K562 (cell line): ENCODE results near the gene BACE2. TPM values are rescaled to one million over a fixed set of nuclear protein-coding genes. Genes with fewer than 3 reads are reported as not detected.

Experiments
- ATAC-seq: fragments of 200-7000 bp; cut with Tn5 transposase; 3 replicates; pipeline ENCODE4 v1.9.1; 2020; ENCODE audit warnings: moderate library complexity
- BruUV-seq: library from RNA; stranded (reverse); fragments of 400-500 nt; replicated peaks from 2 replicates; lab custom pipeline; 2021; lab: Mats Ljungman, UMichigan
- CTCF ChIA-PET: fragments of 300-600 bp; formaldehyde crosslinking; extraction: SDS; loops from one replicate; lab custom pipeline; 2021; ENCODE audit warnings: low intra/inter-chr PET ratio; lab: Yijun Ruan, JAX
- POLR2A ChIA-PET: fragments of 300-600, 350-650 bp; sonication (Branson Sonifier 250); formaldehyde crosslinking; extraction: SDS; loops from one replicate; lab custom pipeline; 2021; ENCODE audit warnings: antibody characterized with exemption, inconsistent platforms; lab: Yijun Ruan, JAX
- DNase-seq, 4 experiments: peaks; one replicate each; pipeline versions ENCODE4 v3.0.0 to v3.0.0-alpha.2; 2011 to 2018; ENCODE audit warnings: low spot score in 3 of 4, mixed read lengths in 3 of 4; ENCODE audit errors: extremely low read depth in 1 of 4
- FAIRE-seq: peaks from 2 replicates; lab custom pipeline; 2011; peaks lifted over from hg19 to GRCh38; lab: Jason Lieb, UNC
- H2AFZ ChIP-seq: 2 replicates; pipeline ENCODE4 v1.6.0; 2011; ENCODE audit warnings: low read depth, low read length, control low read depth, inconsistent platforms
- H3K27ac ChIP-seq: fragments of 200-600 bp; 3 replicates; pipeline ENCODE4 v1.8.0; 2011; ENCODE audit warnings: low read depth, mild to moderate bottlenecking, control low read depth, inconsistent platforms, low read length, moderate library complexity, mixed read lengths; ENCODE audit errors: extremely low read depth
- H3K27me3 ChIP-seq, 2 experiments: fragments of 300-600 bp in 1 of 2; 2 replicates in 1 of 2; 3 replicates in 1 of 2; pipeline versions ENCODE4 v1.6.0 to v1.8.0; 2011; ENCODE audit warnings: inconsistent platforms in 2 of 2, low read length in 2 of 2, mild to moderate bottlenecking in 1 of 2, mixed read lengths in 1 of 2, moderate library complexity in 1 of 2; ENCODE audit not compliant: control insufficient read depth in 2 of 2, insufficient read depth in 2 of 2
- H3K36me3 ChIP-seq: fragments of 300-600 bp; 3 replicates; pipeline ENCODE4 v1.8.0; 2011; ENCODE audit warnings: mild to moderate bottlenecking, low read length, inconsistent platforms; ENCODE audit not compliant: control insufficient read depth, insufficient read depth
- H3K4me1 ChIP-seq, 2 experiments: fragments of 200-600 bp in 1 of 2; replicated peaks in 1 of 2; 2 replicates in 1 of 2; 3 replicates in 1 of 2; pipeline versions ENCODE4 v1.5.1 to v1.8.0; 2011; ENCODE audit warnings: inconsistent platforms in 2 of 2, low read length in 2 of 2, mild to moderate bottlenecking in 1 of 2, mixed read lengths in 1 of 2, moderate library complexity in 1 of 2; ENCODE audit not compliant: control insufficient read depth in 2 of 2, insufficient read depth in 2 of 2
- H3K4me2 ChIP-seq: 2 replicates; pipeline ENCODE4 v1.6.1; 2011; ENCODE audit warnings: low read length, control low read depth, inconsistent platforms, mixed read lengths; ENCODE audit not compliant: insufficient read depth
- H3K4me3 ChIP-seq: fragments of 200-600 bp; sonication (generic), shearing (Covaris generic); 2 replicates; pipeline ENCODE4 v1.5.1; 2016; ENCODE audit warnings: control low read depth, inconsistent platforms
- H3K79me2 ChIP-seq: fragments of 200-600 bp; 3 replicates; pipeline ENCODE4 v1.8.0; 2011; ENCODE audit warnings: low read length, inconsistent platforms; ENCODE audit not compliant: control insufficient read depth, insufficient read depth
- H3K9ac ChIP-seq, 2 experiments: 2 replicates each; pipeline versions ENCODE4 v1.6.0 to v1.6.1; 2011; ENCODE audit warnings: low read depth in 2 of 2, low read length in 2 of 2, control low read depth in 1 of 2, inconsistent platforms in 1 of 2, mild to moderate bottlenecking in 1 of 2, mixed read lengths in 1 of 2; ENCODE audit not compliant: insufficient read depth in 1 of 2
- H3K9me1 ChIP-seq: one replicate; pipeline ENCODE4 v1.6.0; 2011; ENCODE audit warnings: inconsistent platforms, mild to moderate bottlenecking, low read length, moderate library complexity; ENCODE audit not compliant: control insufficient read depth, insufficient read depth
- H3K9me3 ChIP-seq: replicated peaks from 2 replicates; pipeline ENCODE4 v1.5.1; 2011; ENCODE audit warnings: low read depth, low read length, inconsistent platforms; ENCODE audit not compliant: control insufficient read depth, insufficient read depth
- H4K20me1 ChIP-seq: replicated peaks from 2 replicates; pipeline ENCODE4 v1.6.1; 2011; ENCODE audit warnings: low read length, inconsistent platforms, mixed read lengths; ENCODE audit not compliant: control insufficient read depth, insufficient read depth
- CREM ChIP-seq: IDR thresholded peaks from 2 replicates; pipeline ENCODE4 v1.6.1; 2014; ENCODE audit warnings: antibody characterized with exemption, low read depth
- EP300 ChIP-seq: IDR thresholded peaks from 2 replicates; pipeline ENCODE4 v1.6.1; 2012; ENCODE audit warnings: low read length, improper control_type of control experiment
- HNRNPK ChIP-seq: fragments of 200-400 bp; formaldehyde crosslinking; IDR thresholded peaks from one replicate; pipeline ENCODE4 v1.6.1; 2018; ENCODE audit warnings: mild to moderate bottlenecking, low read depth, low read length; ENCODE audit not compliant: poor library complexity, severe bottlenecking
- MBD2 ChIP-seq: sonication (generic); IDR thresholded peaks from 2 replicates; pipeline ENCODE4 v1.6.1; 2016; ENCODE audit warnings: low read depth, borderline replicate concordance
- MXI1 ChIP-seq: IDR thresholded peaks from 2 replicates; pipeline ENCODE4 v1.6.1; 2011; ENCODE audit warnings: low read depth, mild to moderate bottlenecking, improper control_type of control experiment, low read length
- NFIC ChIP-seq: fragments of 450-650 bp; IDR thresholded peaks from 2 replicates; pipeline ENCODE4 v1.6.1; 2017; ENCODE audit warnings: mild to moderate bottlenecking, inconsistent platforms
- PHF8 ChIP-seq: fragments of 200-600 bp; sonication (generic); IDR thresholded peaks from 2 replicates; pipeline ENCODE4 v1.6.1; 2012; ENCODE audit warnings: mixed run types, mild to moderate bottlenecking, inconsistent platforms, low read length, moderate library complexity, borderline replicate concordance
- PML ChIP-seq: IDR thresholded peaks from 2 replicates; pipeline ENCODE4 v1.6.1; 2012; ENCODE audit warnings: low read length, inconsistent platforms
- RB1 ChIP-seq: fragments of 450-650 bp; IDR thresholded peaks from 2 replicates; pipeline ENCODE4 v1.6.1; 2017; ENCODE audit warnings: low read depth, mild to moderate bottlenecking
- TCF7 ChIP-seq: sonication (generic); IDR thresholded peaks from 2 replicates; pipeline ENCODE4 v1.6.1; 2016; ENCODE audit warnings: antibody characterized with exemption, borderline replicate concordance
- ZC3H11A ChIP-seq: IDR thresholded peaks from 2 replicates; pipeline ENCODE4 v1.6.1; 2012; ENCODE audit warnings: low read depth, low read length, improper control_type of control experiment
- ZNF174 ChIP-seq: fragments of 250-450 bp; sonication (Bioruptor Pico); IDR thresholded peaks from 2 replicates; pipeline ENCODE4 v1.4.0; 2020; ENCODE audit warnings: mild to moderate bottlenecking
- ZNF197 ChIP-seq: fragments of 200-800 bp; sonication (Bioruptor generic); IDR thresholded peaks from 2 replicates; pipeline ENCODE4 v1.6.1; 2016; ENCODE audit warnings: low read depth, missing genetic modification characterization, missing compliant biosample characterization
- WGBS: fragments of 100-300 bp; shearing (Covaris generic); methylation state at CpG from one replicate; pipeline ENCODE4 v1.1.6; 2016; ENCODE audit warnings: low coverage, mixed read lengths; ENCODE audit not compliant: insufficient coverage; ENCODE audit errors: missing lambda C conversion rate; 5-methylcytosine and 5-hydroxymethylcytosine counted together
- in situ Hi-C: fragments of 300-500 bp; cut with MboI; formaldehyde crosslinking; loops from 4 replicates; pipeline ENCODE4 v1.15.0; 2018; ENCODE audit warnings: inconsistent platforms, mixed read lengths
- intact Hi-C: fragments of 100-400 bp; cut with micrococcal nuclease; formaldehyde crosslinking; loops from 2 replicates; pipeline ENCODE4 v1.14.2; 2022
- polyA plus RNA-seq, 8 experiments: library from polyadenylated mRNA; depleted of rRNA in 4 of 8; stranded (reverse) in 5 of 8; unstranded in 3 of 8; fragments of >200 nt; fragmentation: Nextera tagmentation in 2 of 8; fragmentation: Illumina TruSeq in 1 of 8; extraction: Ambion mirVana in 2 of 8; extraction: Trizol in 1 of 8; gene quantifications; 2 replicates each; pipeline versions ENCODE4 v1.2.1 to v1.2.3, GENCODE V29; 2011 to 2014; ENCODE audit warnings: inconsistent platforms in 1 of 8, missing spikeins in 1 of 8
- total RNA-seq, 7 experiments: library from RNA; depleted of rRNA in 6 of 7; stranded (reverse); fragments of >200 nt in 6 of 7; fragmentation: Illumina TruSeq in 2 of 7; extraction: Trizol in 2 of 7; gene quantifications; 2 replicates each; pipeline versions ENCODE4 v1.2.1 to v1.2.3, GENCODE V29; 2011 to 2021; ENCODE audit warnings: low replicate concordance in 1 of 7
- TF ChIP-seq, protein P1 (sequence below): sonication (generic); formaldehyde crosslinking; IDR thresholded peaks from 2 replicates; pipeline ENCODE4 v1.8.1; 2023; ENCODE audit warnings: mild to moderate bottlenecking, missing genetic modification reagents

The BACE2 gene
- total and polyA plus RNA-seq, 9 of the 15 experiments (the other 6 are each of a cell fraction or from before 2014, with no cell fraction given) = 0.05 to 0.24 (median 0.15) TPM; not detected in 2

DNA sequence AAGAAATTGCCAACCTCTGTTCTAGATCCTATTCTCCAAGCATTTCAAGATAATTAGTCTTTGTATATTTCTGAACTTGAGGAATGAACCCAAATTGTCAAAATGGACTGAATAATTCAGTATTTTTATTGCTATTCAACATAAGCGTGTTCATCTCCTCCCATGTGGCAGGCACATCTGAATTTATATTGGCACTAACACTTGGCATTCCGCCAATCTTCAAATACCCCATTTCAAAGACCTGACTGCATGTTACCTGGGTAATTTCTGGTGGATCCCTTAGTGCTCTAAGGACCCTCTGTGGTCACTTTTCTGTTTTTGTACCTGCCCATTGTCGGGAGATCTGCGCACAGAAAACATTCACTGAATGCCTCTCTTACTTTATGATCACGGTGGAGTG, 66.6 kb downstream of the BACE2 start:
- no peak for ATAC-seq
- under 1% methylated on average over 5 of the region's 5 CpGs for WGBS
- Histone ChIP-seq H3K9me1 (no peaks in the 10 kb centered on the region), H3K36me3 (no peaks in the 10 kb centered on the region), H3K27ac (no peak overlapping the region), H3K4me2 (no peak overlapping the region), H2AFZ (no peak overlapping the region), H3K79me2 (no peaks in the 10 kb centered on the region), H3K27me3 (peaks cover 0 to 9% of the 10 kb centered on the region in 2 experiments; a peak in 2 of 5 replicates), H3K4me1 (no peaks in the 10 kb centered on the region), H4K20me1 (no peaks in the 10 kb centered on the region), H3K4me3 (no peak overlapping the region), H3K9ac (no peak overlapping the region), H3K9me3 (no peaks in the 10 kb centered on the region)
- intact Hi-C loops (no loop called here), in situ Hi-C loops (no loop called here)
- TF ChIP-seq NFIC = peak; percentile 54; the same call in 1 of the 2 replicates
- TF ChIP-seq, protein P1, sequence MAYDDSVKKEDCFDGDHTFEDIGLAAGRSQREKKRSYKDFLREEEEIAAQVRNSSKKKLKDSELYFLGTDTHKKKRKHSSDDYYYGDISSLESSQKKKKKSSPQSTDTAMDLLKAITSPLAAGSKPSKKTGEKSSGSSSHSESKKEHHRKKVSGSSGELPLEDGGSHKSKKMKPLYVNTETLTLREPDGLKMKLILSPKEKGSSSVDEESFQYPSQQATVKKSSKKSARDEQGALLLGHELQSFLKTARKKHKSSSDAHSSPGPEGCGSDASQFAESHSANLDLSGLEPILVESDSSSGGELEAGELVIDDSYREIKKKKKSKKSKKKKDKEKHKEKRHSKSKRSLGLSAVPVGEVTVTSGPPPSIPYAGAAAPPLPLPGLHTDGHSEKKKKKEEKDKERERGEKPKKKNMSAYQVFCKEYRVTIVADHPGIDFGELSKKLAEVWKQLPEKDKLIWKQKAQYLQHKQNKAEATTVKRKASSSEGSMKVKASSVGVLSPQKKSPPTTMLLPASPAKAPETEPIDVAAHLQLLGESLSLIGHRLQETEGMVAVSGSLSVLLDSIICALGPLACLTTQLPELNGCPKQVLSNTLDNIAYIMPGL (CRISPR knock-in tag) = no peak
- ChIA-PET CTCF (no interaction called here), POLR2A (no interaction called here)
- BruUV-seq = no TSS peak
- no peak for FAIRE-seq
- no peak for DNase-seq

DNA sequence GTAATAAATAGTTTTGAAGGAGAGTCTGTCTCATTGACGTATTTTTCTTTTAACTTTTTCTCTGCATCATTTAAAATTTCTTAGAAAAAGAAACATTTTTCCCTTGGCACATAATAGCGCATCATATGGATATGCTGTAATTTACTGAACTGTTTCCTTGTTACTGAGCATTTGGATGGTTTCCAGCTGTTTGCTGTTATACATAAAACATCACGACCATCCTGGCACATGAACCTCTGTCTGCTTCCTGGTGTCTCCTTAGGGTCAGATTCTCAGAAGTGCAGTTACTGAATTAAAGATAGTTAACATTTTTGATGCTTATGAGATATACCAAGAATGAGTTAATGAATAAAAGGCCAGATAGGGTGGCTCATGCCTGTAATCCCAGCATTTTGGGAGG, 67.2 kb downstream of the BACE2 start:
- no peak overlapping the region for H3K27ac ChIP-seq
- H3K9me3 ChIP-seq = no peaks in the 10 kb centered on the region
- no peaks in the 10 kb centered on the region for H3K79me2 ChIP-seq
- no peak overlapping the region for H3K9ac ChIP-seq
- DNase-seq (no peak), FAIRE-seq (no peak)
- CTCF ChIA-PET = no interaction called here
- no peak for TF ChIP-seq PHF8
- TF ChIP-seq RB1 = no peak
- no peak for TF ChIP-seq MXI1
- TF ChIP-seq TCF7 = no peak
- no peak for TF ChIP-seq ZC3H11A
- TF ChIP-seq MBD2 = no peak
- TF ChIP-seq CREM = no peak
- TF ChIP-seq PML = no peak
- TF ChIP-seq ZNF197 (CRISPR knock-in tag) = no peak
- TF ChIP-seq HNRNPK = no peak
- TF ChIP-seq EP300 = no peak
- no peak for TF ChIP-seq ZNF174 (CRISPR knock-in tag)
- TF ChIP-seq, all 486 proteins: peak for 0
- WGBS = 2% methylated on average over 3 of the region's 3 CpGs
- peaks cover 0 to 12% of the 10 kb centered on the region in 2 experiments; a peak in 2 of 5 replicates for H3K27me3 ChIP-seq
- no peak overlapping the region for H2AFZ ChIP-seq
- ATAC-seq = no peak
- in situ Hi-C loops (no loop called here), intact Hi-C loops (no loop called here)
- no peak overlapping the region for H3K4me3 ChIP-seq
- no peaks in the 10 kb centered on the region for H4K20me1 ChIP-seq
- H3K36me3 ChIP-seq = no peaks in the 10 kb centered on the region
- H3K9me1 ChIP-seq = no peaks in the 10 kb centered on the region
- no peak overlapping the region for H3K4me2 ChIP-seq
- POLR2A ChIA-PET = no interaction called here
- H3K4me1 ChIP-seq = no peaks in the 10 kb centered on the region
- BruUV-seq = no TSS peak
